CD8-positive, alpha-beta memory T cell (primary cell): ENCODE data around the gene LRFN2. TPM values are rescaled to one million over a fixed set of nuclear protein-coding genes. Genes with fewer than 3 reads are reported as not detected.

Experiments used
- CTCF ChIA-PET: fragments of 350-600 bp; sonication (Branson Sonifier 250); formaldehyde crosslinking; loops from one replicate; lab custom pipeline; 2021; ENCODE audit warnings: antibody characterized with exemption; lab: Charles Lee
- POLR2A ChIA-PET: fragments of 350-600 bp; sonication (Branson Sonifier 250); formaldehyde crosslinking; loops from one replicate; lab custom pipeline; 2021; ENCODE audit warnings: antibody characterized with exemption; lab: Charles Lee
- DNase-seq, 5 donors: peaks; one replicate each; pipeline versions ENCODE4 v3.0.0 to v3.0.0-alpha.2; 2020 to 2022; ENCODE audit warnings: mixed read lengths in 1 of 5
- H3K27ac ChIP-seq: one replicate; pipeline ENCODE4 v1.7.0; 2013; ENCODE audit warnings: low read depth, mild to moderate bottlenecking, low read length, moderate library complexity
- H3K27me3 ChIP-seq: 2 replicates; pipeline ENCODE4 v1.7.0; 2013; ENCODE audit warnings: low read length, mild to moderate bottlenecking; ENCODE audit not compliant: insufficient read depth, poor library complexity, severe bottlenecking
- H3K36me3 ChIP-seq: 2 replicates; pipeline ENCODE4 v1.7.0; 2013; ENCODE audit warnings: mild to moderate bottlenecking, low read length, moderate library complexity; ENCODE audit not compliant: insufficient read depth
- H3K4me1 ChIP-seq: 2 replicates; pipeline ENCODE4 v1.7.0; 2013; ENCODE audit warnings: mild to moderate bottlenecking, low read length, moderate library complexity; ENCODE audit not compliant: insufficient read depth
- H3K4me3 ChIP-seq: 2 replicates; pipeline ENCODE4 v1.7.0; 2013; ENCODE audit warnings: mild to moderate bottlenecking, low read length
- H3K9me3 ChIP-seq: 2 replicates; pipeline ENCODE4 v1.7.0; 2013; ENCODE audit warnings: mild to moderate bottlenecking, low read length
- H3K27ac Mint-ChIP-seq, 8 donors: one replicate each; pipeline ENCODE4 v1.8.0; 2020 to 2021; ENCODE audit warnings: mixed read lengths in 8 of 8, mild to moderate bottlenecking in 6 of 8, inconsistent platforms in 3 of 8, moderate library complexity in 3 of 8
- H3K27me3 Mint-ChIP-seq, 2 donors: one replicate each; pipeline ENCODE4 v1.8.0; 2020 to 2021; ENCODE audit warnings: mixed read lengths in 2 of 2, mild to moderate bottlenecking in 1 of 2, moderate library complexity in 1 of 2
- H3K36me3 Mint-ChIP-seq, 3 donors: one replicate each; pipeline ENCODE4 v1.8.0; 2020 to 2021; ENCODE audit warnings: mixed read lengths in 3 of 3, inconsistent platforms in 1 of 3, mild to moderate bottlenecking in 1 of 3
- H3K4me1 Mint-ChIP-seq, 3 donors: one replicate each; pipeline ENCODE4 v1.8.0; 2020 to 2021; ENCODE audit warnings: mixed read lengths in 3 of 3, inconsistent platforms in 1 of 3, mild to moderate bottlenecking in 1 of 3
- H3K4me3 Mint-ChIP-seq, 7 donors: one replicate each; pipeline ENCODE4 v1.8.0; 2020 to 2021; ENCODE audit warnings: mixed read lengths in 7 of 7, mild to moderate bottlenecking in 6 of 7, moderate library complexity in 4 of 7, inconsistent platforms in 2 of 7
- H3K9me3 Mint-ChIP-seq, 5 donors: one replicate each; pipeline ENCODE4 v1.8.0; 2020 to 2022; ENCODE audit warnings: mixed read lengths in 5 of 5, mild to moderate bottlenecking in 3 of 5, moderate library complexity in 2 of 5, inconsistent platforms in 1 of 5
- polyA plus RNA-seq: library from polyadenylated mRNA; unstranded; fragments of 300-500 nt; fragmentation: Illumina TruSeq; gene quantifications from one replicate; pipeline ENCODE4 v1.2.3, GENCODE V29; 2021
- total RNA-seq, 2 experiments: library from RNA; stranded (reverse); gene quantifications; one replicate each; pipeline ENCODE4 v1.2.3, GENCODE V29; 2021

Gene LRFN2
- total and polyA plus RNA-seq, 3 experiments from 2014 or later = 0.29 TPM; not detected in 2

GRCh38 chr6:40397287-40398033 is 189.7 kb downstream of the LRFN2 start:
- Mint-ChIP-seq H3K4me1 (no peaks in the 10 kb centered on the region), H3K9me3 (no peaks in the 10 kb centered on the region), H3K36me3 (no peaks in the 10 kb centered on the region), H3K27ac (peak overlapping the region in 1 of 8 donors; percentile 44), H3K4me3 (no peak overlapping the region), H3K27me3 (no peaks in the 10 kb centered on the region)
- POLR2A ChIA-PET = no interaction called here
- H3K9me3 ChIP-seq = no peaks in the 10 kb centered on the region
- H3K36me3 ChIP-seq = no peaks in the 10 kb centered on the region
- H3K27me3 ChIP-seq = no peaks in the 10 kb centered on the region
- H3K27ac ChIP-seq = no peak overlapping the region
- DNase-seq = no peak
- CTCF ChIA-PET = no interaction called here
- no peak overlapping the region for H3K4me3 ChIP-seq
- H3K4me1 ChIP-seq = no peaks in the 10 kb centered on the region

DNA sequence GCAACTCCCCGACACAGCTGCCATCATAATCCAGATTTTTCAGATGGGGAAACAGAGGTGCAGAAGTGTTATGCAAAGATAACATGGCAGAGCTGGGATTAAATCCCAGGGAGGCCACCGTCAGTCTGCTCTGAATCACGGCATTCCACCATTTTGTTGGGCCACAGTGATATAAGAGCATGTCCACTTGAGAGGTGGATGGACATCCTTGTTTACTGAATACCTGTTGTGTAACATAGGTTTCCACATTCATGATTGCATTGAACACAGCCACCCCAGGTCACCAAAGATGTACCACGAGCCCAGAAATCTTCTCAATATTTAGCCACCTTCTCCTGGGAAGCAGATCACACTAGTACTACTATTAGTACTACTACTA is 191.5 kb downstream of the LRFN2 start:
- peaks cover 12% of the 10 kb centered on the region for H3K4me1 ChIP-seq
- Mint-ChIP-seq H3K4me3 (no peak overlapping the region), H3K27me3 (peaks cover 0 to 3% of the 10 kb centered on the region in 2 donors), H3K4me1 (peaks cover 0 to 4% (median 0%) of the 10 kb centered on the region in 3 donors), H3K9me3 (no peaks in the 10 kb centered on the region), H3K36me3 (no peaks in the 10 kb centered on the region), H3K27ac (no peak overlapping the region)
- no peaks in the 10 kb centered on the region for H3K36me3 ChIP-seq
- no peak overlapping the region for H3K27ac ChIP-seq
- no peaks in the 10 kb centered on the region for H3K9me3 ChIP-seq
- no peak for DNase-seq
- no peak overlapping the region for H3K4me3 ChIP-seq
- no peaks in the 10 kb centered on the region for H3K27me3 ChIP-seq
- ChIA-PET CTCF (no interaction called here), POLR2A (no interaction called here)

GRCh38 chr6:40395066-40395697 is 192.0 kb downstream of the LRFN2 start:
- CTCF ChIA-PET = interaction anchor here (1.5 kb wide), 1 partner anchor 10 kb away, joined by 3 read pairs; no protein-coding TSS in a partner anchor
- no peak overlapping the region for H3K27ac Mint-ChIP-seq
- H3K36me3 Mint-ChIP-seq = no peaks in the 10 kb centered on the region

DNA sequence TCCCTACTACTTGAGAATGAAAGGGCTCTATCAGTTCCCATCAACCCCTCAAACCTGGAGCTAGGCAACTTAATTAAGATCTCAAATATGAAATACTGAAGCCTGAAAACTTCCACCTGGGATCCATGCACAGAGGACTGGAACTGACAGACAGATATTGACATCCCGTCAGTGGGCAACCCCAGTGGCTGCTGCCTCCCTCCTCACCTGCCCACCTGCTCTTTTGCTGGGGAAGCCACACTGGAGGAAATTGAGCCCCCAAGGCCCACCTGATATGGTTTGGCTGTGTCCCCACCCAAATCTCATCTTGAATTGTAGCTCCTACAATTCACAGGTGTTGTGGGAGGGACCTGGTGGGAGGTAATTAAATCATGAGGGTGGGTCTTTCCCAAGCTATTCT is 192.8 kb downstream of the LRFN2 start:
- Mint-ChIP-seq H3K36me3 (no peaks in the 10 kb centered on the region), H3K27me3 (peaks cover 8 to 9% of the 10 kb centered on the region in 2 donors), H3K27ac (peak overlapping the region in 1 of 8 donors; percentile 52), H3K4me3 (no peak overlapping the region), H3K9me3 (peaks cover 0 to 3% (median 0%) of the 10 kb centered on the region in 5 donors), H3K4me1 (peaks cover 0 to 5% (median 0%) of the 10 kb centered on the region in 3 donors)
- ChIA-PET CTCF (interaction anchor here (1.5 kb wide), 1 partner anchor 9 kb away, joined by 3 read pairs; no protein-coding TSS in a partner anchor), POLR2A (no interaction called here)
- H3K27ac ChIP-seq = no peak overlapping the region
- no peak for DNase-seq
- H3K4me3 ChIP-seq = no peak overlapping the region
- H3K4me1 ChIP-seq = peaks cover 25% of the 10 kb centered on the region
- no peaks in the 10 kb centered on the region for H3K27me3 ChIP-seq
- no peaks in the 10 kb centered on the region for H3K36me3 ChIP-seq
- H3K9me3 ChIP-seq = no peaks in the 10 kb centered on the region

More at GRCh38 chr6:40395066-40395697, 192.0 kb downstream of the LRFN2 start:
- no peak for DNase-seq
- no peaks in the 10 kb centered on the region for H3K9me3 ChIP-seq
- no peak overlapping the region for H3K27ac ChIP-seq
- H3K27me3 ChIP-seq = no peaks in the 10 kb centered on the region
- no peak overlapping the region for H3K4me3 ChIP-seq
- H3K4me1 Mint-ChIP-seq = peaks cover 0 to 4% (median 0%) of the 10 kb centered on the region in 3 donors
- no peaks in the 10 kb centered on the region for H3K9me3 Mint-ChIP-seq
- POLR2A ChIA-PET = no interaction called here
- peaks cover 17% of the 10 kb centered on the region for H3K4me1 ChIP-seq
- H3K27me3 Mint-ChIP-seq = peaks cover 1 to 3% of the 10 kb centered on the region in 2 donors
- no peak overlapping the region for H3K4me3 Mint-ChIP-seq
- no peaks in the 10 kb centered on the region for H3K36me3 ChIP-seq

- Histone ChIP-seq H3K27me3 (no peaks in the 10 kb centered on the region), H3K27ac (no peak overlapping the region), H3K4me3 (no peak overlapping the region), H3K9me3 (no peaks in the 10 kb centered on the region), H3K4me1 (peaks cover 32% of the 10 kb centered on the region), H3K36me3 (no peaks in the 10 kb centered on the region)
- no peaks in the 10 kb centered on the region for H3K36me3 Mint-ChIP-seq
- peaks cover 8 to 15% of the 10 kb centered on the region in 2 donors for H3K27me3 Mint-ChIP-seq
- H3K9me3 Mint-ChIP-seq = peaks cover 0 to 3% (median 0%) of the 10 kb centered on the region in 5 donors
- peaks cover 0 to 5% (median 0%) of the 10 kb centered on the region in 3 donors for H3K4me1 Mint-ChIP-seq
- H3K27ac Mint-ChIP-seq = no peak overlapping the region
- no peak overlapping the region for H3K4me3 Mint-ChIP-seq
- ChIA-PET POLR2A (no interaction called here), CTCF (interaction anchor here (1.5 kb wide), 1 partner anchor 8 kb away, joined by 3 read pairs; no protein-coding TSS in a partner anchor)
- DNase-seq = no peak
Measured at GRCh38 chr6:40393641-40394040, 193.5 kb downstream of the LRFN2 start.

DNA sequence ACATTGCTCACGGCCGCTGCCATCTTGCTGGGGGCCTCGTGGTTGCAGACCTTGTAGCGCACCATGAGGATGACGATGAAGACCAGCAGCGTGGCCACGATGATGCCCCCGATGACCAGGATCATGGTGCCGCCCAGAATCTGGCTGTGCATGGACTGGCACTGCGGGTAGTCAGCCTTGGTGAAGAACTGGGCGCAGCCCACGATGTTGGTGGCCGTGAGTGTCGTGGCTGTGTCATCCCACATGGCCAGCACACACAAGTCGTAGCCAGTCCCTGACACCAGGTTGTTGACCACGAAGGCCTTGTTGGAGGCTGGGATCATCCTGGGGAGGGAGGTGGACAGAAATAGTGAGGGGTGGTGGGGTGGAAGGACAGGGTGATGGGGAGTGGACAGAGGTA is 194.6 kb downstream of the LRFN2 start:
- DNase-seq = no peak
- Mint-ChIP-seq H3K27ac (no peak overlapping the region), H3K4me1 (peaks cover 0 to 9% (median 0%) of the 10 kb centered on the region in 3 donors), H3K4me3 (no peak overlapping the region), H3K27me3 (peaks cover 8 to 22% of the 10 kb centered on the region in 2 donors), H3K36me3 (no peaks in the 10 kb centered on the region), H3K9me3 (peaks cover 0 to 3% (median 0%) of the 10 kb centered on the region in 5 donors)
- CTCF ChIA-PET = no interaction called here
- Histone ChIP-seq H3K9me3 (no peaks in the 10 kb centered on the region), H3K4me1 (peaks cover 41% of the 10 kb centered on the region), H3K36me3 (no peaks in the 10 kb centered on the region), H3K4me3 (no peak overlapping the region), H3K27me3 (no peaks in the 10 kb centered on the region), H3K27ac (no peak overlapping the region)
- POLR2A ChIA-PET = no interaction called here

DNA sequence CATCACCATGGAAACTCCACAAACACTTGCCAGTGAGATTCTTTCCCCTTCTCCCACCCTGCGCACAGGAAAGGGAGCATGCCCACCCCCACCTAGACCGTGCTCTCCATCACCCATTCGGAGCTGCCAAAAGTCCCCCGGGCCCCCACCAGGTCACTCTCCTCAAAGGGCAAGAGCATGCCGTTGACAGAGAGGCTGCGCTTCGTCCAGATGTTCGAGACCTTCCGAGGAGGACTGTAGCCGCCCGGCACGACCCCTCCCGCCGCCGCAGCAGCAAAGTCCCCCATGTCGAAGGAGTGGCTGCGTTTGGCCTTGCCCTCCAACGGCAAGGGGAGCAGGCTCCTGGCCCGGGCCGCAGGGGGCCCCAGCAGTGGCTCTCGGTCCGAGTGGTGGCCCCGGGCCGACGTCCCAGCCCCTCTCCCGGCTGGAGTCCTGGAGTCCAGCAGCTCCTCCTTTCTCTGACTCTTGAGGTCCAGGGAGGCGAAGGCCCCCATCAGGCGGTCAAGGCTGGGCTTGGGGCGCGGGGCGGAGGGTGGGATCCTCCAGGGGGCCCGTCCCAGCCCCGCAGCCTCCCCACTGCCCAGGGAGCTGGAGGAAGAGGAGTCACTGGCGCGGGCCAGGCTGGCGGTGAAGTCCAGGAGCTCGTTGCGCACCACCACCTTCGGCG is 195.2 kb downstream of the LRFN2 start:
- ChIA-PET CTCF (no interaction called here), POLR2A (no interaction called here)
- peaks cover 0 to 9% (median 0%) of the 10 kb centered on the region in 3 donors for H3K4me1 Mint-ChIP-seq
- no peak overlapping the region for H3K4me3 Mint-ChIP-seq
- H3K27ac Mint-ChIP-seq = no peak overlapping the region
- peaks cover 8 to 26% of the 10 kb centered on the region in 2 donors for H3K27me3 Mint-ChIP-seq
- H3K4me1 ChIP-seq = peaks cover 45% of the 10 kb centered on the region
- no peaks in the 10 kb centered on the region for H3K36me3 ChIP-seq
- H3K9me3 Mint-ChIP-seq = peaks cover 0 to 3% (median 0%) of the 10 kb centered on the region in 5 donors
- H3K4me3 ChIP-seq = no peak overlapping the region
- H3K27me3 ChIP-seq = no peaks in the 10 kb centered on the region
- no peak for DNase-seq
- no peak overlapping the region for H3K27ac ChIP-seq
- H3K36me3 Mint-ChIP-seq = no peaks in the 10 kb centered on the region
- no peaks in the 10 kb centered on the region for H3K9me3 ChIP-seq
